WTC11 (cell line): ENCODE results near the gene DNAH1. TPM values are rescaled to one million over a fixed set of nuclear protein-coding genes. Genes with fewer than 3 reads are reported as not detected.

Experiments
- ATAC-seq: fragments of 200-7000 bp; cut with Tn5 transposase; 2 replicates; pipeline ENCODE4 v1.10.0; 2021; ENCODE audit warnings: mild to moderate bottlenecking, moderate library complexity
- CTCF ChIA-PET: fragments of 300-600 bp; sonication (Branson Sonifier 250); formaldehyde crosslinking; loops from one replicate; lab custom pipeline; 2021; ENCODE audit warnings: antibody characterized with exemption; lab: Charles Lee
- POLR2A ChIA-PET: fragments of 350-600 bp; sonication (Branson Sonifier 250); formaldehyde crosslinking; loops from one replicate; lab custom pipeline; 2021; ENCODE audit warnings: antibody characterized with exemption; lab: Charles Lee
- DNase-seq: peaks from one replicate; pipeline ENCODE4 v3.0.0; 2021; ENCODE audit warnings: low spot score
- H3K27ac Mint-ChIP-seq: 2 replicates; pipeline ENCODE4 v1.8.0; 2021; ENCODE audit warnings: mixed read lengths
- H3K27me3 Mint-ChIP-seq: 2 replicates; pipeline ENCODE4 v1.8.0; 2021; ENCODE audit warnings: low read depth, mild to moderate bottlenecking, moderate library complexity, mixed read lengths
- H3K36me3 Mint-ChIP-seq: 2 replicates; pipeline ENCODE4 v1.8.0; 2021; ENCODE audit warnings: mixed read lengths
- H3K4me1 Mint-ChIP-seq: 2 replicates; pipeline ENCODE4 v1.8.0; 2022; ENCODE audit warnings: mixed read lengths
- H3K4me3 Mint-ChIP-seq: 2 replicates; pipeline ENCODE4 v1.8.0; 2021; ENCODE audit warnings: mild to moderate bottlenecking, moderate library complexity, mixed read lengths
- H3K9me3 Mint-ChIP-seq: 2 replicates; pipeline ENCODE4 v1.8.0; 2021; ENCODE audit warnings: mixed read lengths
- CREM ChIP-seq: sonication (generic); formaldehyde crosslinking; IDR thresholded peaks from 2 replicates; pipeline ENCODE4 v1.8.1; 2022; ENCODE audit warnings: mild to moderate bottlenecking, missing genetic modification reagents, moderate library complexity
- ETV6 ChIP-seq: sonication (generic); formaldehyde crosslinking; IDR thresholded peaks from 2 replicates; pipeline ENCODE4 v1.8.1; 2022; ENCODE audit warnings: mild to moderate bottlenecking, missing genetic modification reagents
- FOXJ3 ChIP-seq: sonication (generic); formaldehyde crosslinking; IDR thresholded peaks from 2 replicates; pipeline ENCODE4 v1.9.0; 2021; ENCODE audit warnings: missing genetic modification reagents, mild to moderate bottlenecking, borderline replicate concordance
- GRHL2 ChIP-seq: fragments of 250-450 bp; sonication (Bioruptor Pico); IDR thresholded peaks from 2 replicates; pipeline ENCODE4 v1.8.0; 2022; ENCODE audit warnings: mild to moderate bottlenecking, moderate library complexity; ENCODE audit not compliant: insufficient replicate concordance, severe bottlenecking
- GTF2I ChIP-seq: fragments of 250-450 bp; sonication (Bioruptor Pico); conservative IDR thresholded peaks from 2 replicates; pipeline ENCODE4 v1.4.0; 2021; ENCODE audit warnings: mild to moderate bottlenecking
- JAZF1 ChIP-seq: fragments of 250-450 bp; sonication (Bioruptor Pico); IDR thresholded peaks from 2 replicates; pipeline ENCODE4 v1.9.0; 2021; ENCODE audit warnings: moderate library complexity, mild to moderate bottlenecking, inconsistent platforms
- JUN ChIP-seq: sonication (generic); formaldehyde crosslinking; IDR thresholded peaks from 2 replicates; pipeline ENCODE4 v1.8.0; 2023; ENCODE audit warnings: mild to moderate bottlenecking, missing genetic modification reagents
- MXD4 ChIP-seq: fragments of 250-450 bp; sonication (Bioruptor Pico); IDR thresholded peaks from 2 replicates; pipeline ENCODE4 v1.8.0; 2021; ENCODE audit warnings: mild to moderate bottlenecking, moderate library complexity, borderline replicate concordance
- OVOL2 ChIP-seq: fragments of 250-450 bp; sonication (Bioruptor Pico); IDR thresholded peaks from 2 replicates; pipeline ENCODE4 v1.9.0; 2021; ENCODE audit warnings: mild to moderate bottlenecking, borderline replicate concordance
- PRRX2 ChIP-seq: fragments of 250-450 bp; sonication (Bioruptor Pico); IDR thresholded peaks from 2 replicates; pipeline ENCODE4 v1.8.0; 2021; ENCODE audit warnings: mild to moderate bottlenecking
- SP1 ChIP-seq: sonication (generic); formaldehyde crosslinking; conservative IDR thresholded peaks from 2 replicates; pipeline ENCODE4 v1.8.1; 2022; ENCODE audit warnings: missing genetic modification reagents
- ZNF232 ChIP-seq: sonication (generic); formaldehyde crosslinking; IDR thresholded peaks from 2 replicates; pipeline ENCODE4 v1.8.0; 2022; ENCODE audit warnings: mild to moderate bottlenecking, missing genetic modification reagents
- ZNF317 ChIP-seq: sonication (generic); formaldehyde crosslinking; IDR thresholded peaks from 2 replicates; pipeline ENCODE4 v1.8.1; 2023; ENCODE audit warnings: low read depth, mild to moderate bottlenecking, moderate library complexity, missing genetic modification reagents, borderline replicate concordance
- ZNF423 ChIP-seq: fragments of 250-450 bp; sonication (Bioruptor Pico); IDR thresholded peaks from 2 replicates; pipeline ENCODE4 v2.1.2; 2022; ENCODE audit warnings: mild to moderate bottlenecking, moderate library complexity
- total RNA-seq: library from RNA; stranded (reverse); gene quantifications from 3 replicates; pipeline ENCODE4 v1.2.3, GENCODE V29; 2021
- TF ChIP-seq, protein P1 (sequence below): fragments of 250-450 bp; sonication (Bioruptor Pico); IDR thresholded peaks from 2 replicates; pipeline ENCODE4 v1.8.0; 2021; ENCODE audit warnings: mild to moderate bottlenecking
- TF ChIP-seq, protein P2 (sequence below): fragments of 250-450 bp; sonication (Bioruptor Pico); IDR thresholded peaks from 2 replicates; pipeline ENCODE4 v1.9.0; 2021; ENCODE audit warnings: mild to moderate bottlenecking
- TF ChIP-seq, protein P3 (sequence below): sonication (generic); formaldehyde crosslinking; IDR thresholded peaks from 2 replicates; pipeline ENCODE4 v1.8.0; 2022; ENCODE audit warnings: mild to moderate bottlenecking, missing genetic modification reagents
- TF ChIP-seq, protein P4 (sequence below): sonication (generic); formaldehyde crosslinking; conservative IDR thresholded peaks from 2 replicates; pipeline ENCODE4 v1.8.1; 2023; ENCODE audit warnings: mild to moderate bottlenecking, low read depth, missing genetic modification reagents, moderate library complexity
- TF ChIP-seq, protein P5 (sequence below): sonication (generic); formaldehyde crosslinking; IDR thresholded peaks from 2 replicates; pipeline ENCODE4 v1.8.0; 2023; ENCODE audit warnings: mild to moderate bottlenecking, missing genetic modification reagents
- TF ChIP-seq, protein P6 (sequence below): fragments of 250-450 bp; sonication (Bioruptor Pico); IDR thresholded peaks from 2 replicates; pipeline ENCODE4 v1.9.0; 2021; ENCODE audit warnings: moderate library complexity, mild to moderate bottlenecking, inconsistent platforms, borderline replicate concordance
- TF ChIP-seq, protein P7 (sequence below): sonication (generic); formaldehyde crosslinking; IDR thresholded peaks from 2 replicates; pipeline ENCODE4 v1.8.0; 2023; ENCODE audit warnings: missing genetic modification reagents
- TF ChIP-seq, protein P8 (sequence below): sonication (generic); formaldehyde crosslinking; IDR thresholded peaks from 2 replicates; pipeline ENCODE4 v1.8.1; 2023; ENCODE audit warnings: mild to moderate bottlenecking, missing genetic modification reagents

The DNAH1 gene
- total RNA-seq, 1 experiment from 2014 or later, result 1.5 TPM

DNA sequence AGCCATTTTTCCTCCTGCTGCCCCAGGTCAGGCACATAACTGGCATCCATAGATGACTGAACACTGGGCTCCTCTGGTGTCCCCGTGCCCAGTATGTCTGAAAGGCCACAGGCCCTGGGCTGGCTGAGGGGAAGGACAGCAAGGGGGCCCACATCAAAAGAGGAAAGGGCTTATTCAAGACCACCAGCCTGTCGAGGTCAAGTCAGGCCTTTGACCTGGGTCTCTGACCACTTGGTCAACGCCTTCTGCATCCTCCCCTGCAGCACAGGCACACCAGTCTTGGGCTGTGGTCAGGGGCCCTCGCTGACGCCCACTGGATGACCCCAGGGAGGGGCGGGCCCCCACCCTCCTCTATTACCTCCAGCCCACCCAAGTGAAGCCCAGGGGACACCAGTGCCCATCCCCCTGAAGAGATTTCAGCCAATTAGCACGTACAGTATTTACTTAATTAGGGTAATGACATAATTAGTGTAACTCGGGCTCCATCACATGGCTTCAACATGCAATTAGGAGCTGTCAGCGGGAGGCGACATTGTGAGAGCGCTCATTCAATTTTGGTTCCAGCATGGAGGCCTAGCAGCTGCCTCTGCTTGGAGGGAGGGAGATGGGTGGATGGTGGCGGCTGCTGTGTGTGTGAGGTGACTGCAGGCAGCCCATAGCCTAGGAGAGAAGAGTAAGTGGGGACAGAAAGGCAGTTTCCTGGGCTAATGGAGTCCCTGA lies 13.5 kb upstream of the DNAH1 start:
- POLR2A ChIA-PET, result no interaction called here
- peaks cover 9% of the 10 kb centered on the region for H3K27me3 Mint-ChIP-seq
- H3K9me3 Mint-ChIP-seq, result no peaks in the 10 kb centered on the region
- no peak overlapping the region for H3K27ac Mint-ChIP-seq
- H3K36me3 Mint-ChIP-seq, result no peaks in the 10 kb centered on the region
- ATAC-seq, result no peak
- H3K4me1 Mint-ChIP-seq, result peaks cover 18% of the 10 kb centered on the region
- CTCF ChIA-PET, result no interaction called here
- DNase-seq, result no peak
- no peak overlapping the region for H3K4me3 Mint-ChIP-seq
- TF ChIP-seq ETV6 (CRISPR knock-in tag) (no peak), GTF2I (CRISPR knock-in tag) (no peak), OVOL2 (CRISPR knock-in tag) (no peak), PRRX2 (no peak), GRHL2 (CRISPR knock-in tag) (no peak)
- TF ChIP-seq, protein P1, sequence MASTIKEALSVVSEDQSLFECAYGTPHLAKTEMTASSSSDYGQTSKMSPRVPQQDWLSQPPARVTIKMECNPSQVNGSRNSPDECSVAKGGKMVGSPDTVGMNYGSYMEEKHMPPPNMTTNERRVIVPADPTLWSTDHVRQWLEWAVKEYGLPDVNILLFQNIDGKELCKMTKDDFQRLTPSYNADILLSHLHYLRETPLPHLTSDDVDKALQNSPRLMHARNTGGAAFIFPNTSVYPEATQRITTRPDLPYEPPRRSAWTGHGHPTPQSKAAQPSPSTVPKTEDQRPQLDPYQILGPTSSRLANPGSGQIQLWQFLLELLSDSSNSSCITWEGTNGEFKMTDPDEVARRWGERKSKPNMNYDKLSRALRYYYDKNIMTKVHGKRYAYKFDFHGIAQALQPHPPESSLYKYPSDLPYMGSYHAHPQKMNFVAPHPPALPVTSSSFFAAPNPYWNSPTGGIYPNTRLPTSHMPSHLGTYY (CRISPR knock-in tag), result no peak
- TF ChIP-seq, protein P2, sequence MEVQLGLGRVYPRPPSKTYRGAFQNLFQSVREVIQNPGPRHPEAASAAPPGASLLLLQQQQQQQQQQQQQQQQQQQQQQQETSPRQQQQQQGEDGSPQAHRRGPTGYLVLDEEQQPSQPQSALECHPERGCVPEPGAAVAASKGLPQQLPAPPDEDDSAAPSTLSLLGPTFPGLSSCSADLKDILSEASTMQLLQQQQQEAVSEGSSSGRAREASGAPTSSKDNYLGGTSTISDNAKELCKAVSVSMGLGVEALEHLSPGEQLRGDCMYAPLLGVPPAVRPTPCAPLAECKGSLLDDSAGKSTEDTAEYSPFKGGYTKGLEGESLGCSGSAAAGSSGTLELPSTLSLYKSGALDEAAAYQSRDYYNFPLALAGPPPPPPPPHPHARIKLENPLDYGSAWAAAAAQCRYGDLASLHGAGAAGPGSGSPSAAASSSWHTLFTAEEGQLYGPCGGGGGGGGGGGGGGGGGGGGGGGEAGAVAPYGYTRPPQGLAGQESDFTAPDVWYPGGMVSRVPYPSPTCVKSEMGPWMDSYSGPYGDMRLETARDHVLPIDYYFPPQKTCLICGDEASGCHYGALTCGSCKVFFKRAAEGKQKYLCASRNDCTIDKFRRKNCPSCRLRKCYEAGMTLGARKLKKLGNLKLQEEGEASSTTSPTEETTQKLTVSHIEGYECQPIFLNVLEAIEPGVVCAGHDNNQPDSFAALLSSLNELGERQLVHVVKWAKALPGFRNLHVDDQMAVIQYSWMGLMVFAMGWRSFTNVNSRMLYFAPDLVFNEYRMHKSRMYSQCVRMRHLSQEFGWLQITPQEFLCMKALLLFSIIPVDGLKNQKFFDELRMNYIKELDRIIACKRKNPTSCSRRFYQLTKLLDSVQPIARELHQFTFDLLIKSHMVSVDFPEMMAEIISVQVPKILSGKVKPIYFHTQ (CRISPR knock-in tag), result no peak

DNA sequence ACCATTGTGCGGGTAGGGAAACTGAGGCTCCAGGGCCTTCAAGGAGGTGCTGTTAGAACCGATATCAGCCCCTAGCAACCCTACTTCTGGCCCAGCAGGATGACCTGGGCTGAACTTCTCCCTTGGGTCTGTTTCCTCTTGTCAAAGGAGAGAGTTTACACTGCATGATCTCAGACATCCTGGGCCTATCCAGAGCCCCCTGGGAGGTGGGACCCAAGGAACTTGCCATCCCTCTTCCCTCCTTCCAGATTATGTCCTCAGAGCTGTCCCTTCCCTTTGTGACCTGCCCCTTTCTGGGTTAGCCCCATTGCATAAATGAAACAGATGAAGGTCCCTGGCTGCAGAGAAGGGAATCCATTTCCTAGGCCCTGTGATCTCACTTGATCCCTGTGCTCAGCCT lies 12.3 kb upstream of the DNAH1 start:
- ATAC-seq (no peak), DNase-seq (no peak)
- no peaks in the 10 kb centered on the region for H3K36me3 Mint-ChIP-seq
- H3K27me3 Mint-ChIP-seq, result peaks cover 9% of the 10 kb centered on the region
- ChIA-PET POLR2A (no interaction called here), CTCF (no interaction called here)
- peaks cover 12% of the 10 kb centered on the region for H3K4me1 Mint-ChIP-seq
- no peaks in the 10 kb centered on the region for H3K9me3 Mint-ChIP-seq
- H3K4me3 Mint-ChIP-seq, result no peak overlapping the region
- no peak overlapping the region for H3K27ac Mint-ChIP-seq
- TF ChIP-seq ZNF232 (CRISPR knock-in tag) (no peak), JAZF1 (CRISPR knock-in tag) (no peak), JUN (no peak), ZNF317 (CRISPR knock-in tag) (no peak), ZNF423 (CRISPR knock-in tag) (no peak), ETV6 (CRISPR knock-in tag) (no peak), SP1 (CRISPR knock-in tag) (no peak), CREM (CRISPR knock-in tag) (no peak), FOXJ3 (CRISPR knock-in tag) (no peak), MXD4 (CRISPR knock-in tag) (no peak)
- TF ChIP-seq, protein P3, sequence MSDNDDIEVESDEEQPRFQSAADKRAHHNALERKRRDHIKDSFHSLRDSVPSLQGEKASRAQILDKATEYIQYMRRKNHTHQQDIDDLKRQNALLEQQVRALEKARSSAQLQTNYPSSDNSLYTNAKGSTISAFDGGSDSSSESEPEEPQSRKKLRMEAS (CRISPR knock-in tag), result no peak
- TF ChIP-seq, protein P4, sequence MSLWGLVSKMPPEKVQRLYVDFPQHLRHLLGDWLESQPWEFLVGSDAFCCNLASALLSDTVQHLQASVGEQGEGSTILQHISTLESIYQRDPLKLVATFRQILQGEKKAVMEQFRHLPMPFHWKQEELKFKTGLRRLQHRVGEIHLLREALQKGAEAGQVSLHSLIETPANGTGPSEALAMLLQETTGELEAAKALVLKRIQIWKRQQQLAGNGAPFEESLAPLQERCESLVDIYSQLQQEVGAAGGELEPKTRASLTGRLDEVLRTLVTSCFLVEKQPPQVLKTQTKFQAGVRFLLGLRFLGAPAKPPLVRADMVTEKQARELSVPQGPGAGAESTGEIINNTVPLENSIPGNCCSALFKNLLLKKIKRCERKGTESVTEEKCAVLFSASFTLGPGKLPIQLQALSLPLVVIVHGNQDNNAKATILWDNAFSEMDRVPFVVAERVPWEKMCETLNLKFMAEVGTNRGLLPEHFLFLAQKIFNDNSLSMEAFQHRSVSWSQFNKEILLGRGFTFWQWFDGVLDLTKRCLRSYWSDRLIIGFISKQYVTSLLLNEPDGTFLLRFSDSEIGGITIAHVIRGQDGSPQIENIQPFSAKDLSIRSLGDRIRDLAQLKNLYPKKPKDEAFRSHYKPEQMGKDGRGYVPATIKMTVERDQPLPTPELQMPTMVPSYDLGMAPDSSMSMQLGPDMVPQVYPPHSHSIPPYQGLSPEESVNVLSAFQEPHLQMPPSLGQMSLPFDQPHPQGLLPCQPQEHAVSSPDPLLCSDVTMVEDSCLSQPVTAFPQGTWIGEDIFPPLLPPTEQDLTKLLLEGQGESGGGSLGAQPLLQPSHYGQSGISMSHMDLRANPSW (CRISPR knock-in tag), result no peak
- TF ChIP-seq, protein P5, sequence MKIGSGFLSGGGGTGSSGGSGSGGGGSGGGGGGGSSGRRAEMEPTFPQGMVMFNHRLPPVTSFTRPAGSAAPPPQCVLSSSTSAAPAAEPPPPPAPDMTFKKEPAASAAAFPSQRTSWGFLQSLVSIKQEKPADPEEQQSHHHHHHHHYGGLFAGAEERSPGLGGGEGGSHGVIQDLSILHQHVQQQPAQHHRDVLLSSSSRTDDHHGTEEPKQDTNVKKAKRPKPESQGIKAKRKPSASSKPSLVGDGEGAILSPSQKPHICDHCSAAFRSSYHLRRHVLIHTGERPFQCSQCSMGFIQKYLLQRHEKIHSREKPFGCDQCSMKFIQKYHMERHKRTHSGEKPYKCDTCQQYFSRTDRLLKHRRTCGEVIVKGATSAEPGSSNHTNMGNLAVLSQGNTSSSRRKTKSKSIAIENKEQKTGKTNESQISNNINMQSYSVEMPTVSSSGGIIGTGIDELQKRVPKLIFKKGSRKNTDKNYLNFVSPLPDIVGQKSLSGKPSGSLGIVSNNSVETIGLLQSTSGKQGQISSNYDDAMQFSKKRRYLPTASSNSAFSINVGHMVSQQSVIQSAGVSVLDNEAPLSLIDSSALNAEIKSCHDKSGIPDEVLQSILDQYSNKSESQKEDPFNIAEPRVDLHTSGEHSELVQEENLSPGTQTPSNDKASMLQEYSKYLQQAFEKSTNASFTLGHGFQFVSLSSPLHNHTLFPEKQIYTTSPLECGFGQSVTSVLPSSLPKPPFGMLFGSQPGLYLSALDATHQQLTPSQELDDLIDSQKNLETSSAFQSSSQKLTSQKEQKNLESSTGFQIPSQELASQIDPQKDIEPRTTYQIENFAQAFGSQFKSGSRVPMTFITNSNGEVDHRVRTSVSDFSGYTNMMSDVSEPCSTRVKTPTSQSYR (CRISPR knock-in tag), result no peak
- TF ChIP-seq, protein P6, sequence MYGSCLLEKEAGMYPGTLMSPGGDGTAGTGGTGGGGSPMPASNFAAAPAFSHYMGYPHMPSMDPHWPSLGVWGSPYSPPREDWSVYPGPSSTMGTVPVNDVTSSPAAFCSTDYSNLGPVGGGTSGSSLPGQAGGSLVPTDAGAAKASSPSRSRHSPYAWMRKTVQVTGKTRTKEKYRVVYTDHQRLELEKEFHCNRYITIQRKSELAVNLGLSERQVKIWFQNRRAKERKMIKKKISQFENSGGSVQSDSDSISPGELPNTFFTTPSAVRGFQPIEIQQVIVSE (CRISPR knock-in tag), result no peak
- TF ChIP-seq, protein P7, sequence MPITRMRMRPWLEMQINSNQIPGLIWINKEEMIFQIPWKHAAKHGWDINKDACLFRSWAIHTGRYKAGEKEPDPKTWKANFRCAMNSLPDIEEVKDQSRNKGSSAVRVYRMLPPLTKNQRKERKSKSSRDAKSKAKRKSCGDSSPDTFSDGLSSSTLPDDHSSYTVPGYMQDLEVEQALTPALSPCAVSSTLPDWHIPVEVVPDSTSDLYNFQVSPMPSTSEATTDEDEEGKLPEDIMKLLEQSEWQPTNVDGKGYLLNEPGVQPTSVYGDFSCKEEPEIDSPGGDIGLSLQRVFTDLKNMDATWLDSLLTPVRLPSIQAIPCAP (CRISPR knock-in tag), result no peak
- TF ChIP-seq, protein P8, sequence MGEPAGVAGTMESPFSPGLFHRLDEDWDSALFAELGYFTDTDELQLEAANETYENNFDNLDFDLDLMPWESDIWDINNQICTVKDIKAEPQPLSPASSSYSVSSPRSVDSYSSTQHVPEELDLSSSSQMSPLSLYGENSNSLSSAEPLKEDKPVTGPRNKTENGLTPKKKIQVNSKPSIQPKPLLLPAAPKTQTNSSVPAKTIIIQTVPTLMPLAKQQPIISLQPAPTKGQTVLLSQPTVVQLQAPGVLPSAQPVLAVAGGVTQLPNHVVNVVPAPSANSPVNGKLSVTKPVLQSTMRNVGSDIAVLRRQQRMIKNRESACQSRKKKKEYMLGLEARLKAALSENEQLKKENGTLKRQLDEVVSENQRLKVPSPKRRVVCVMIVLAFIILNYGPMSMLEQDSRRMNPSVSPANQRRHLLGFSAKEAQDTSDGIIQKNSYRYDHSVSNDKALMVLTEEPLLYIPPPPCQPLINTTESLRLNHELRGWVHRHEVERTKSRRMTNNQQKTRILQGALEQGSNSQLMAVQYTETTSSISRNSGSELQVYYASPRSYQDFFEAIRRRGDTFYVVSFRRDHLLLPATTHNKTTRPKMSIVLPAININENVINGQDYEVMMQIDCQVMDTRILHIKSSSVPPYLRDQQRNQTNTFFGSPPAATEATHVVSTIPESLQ (CRISPR knock-in tag), result no peak
